Measurements from ENCODE around the gene TGFB1.

GRCh38 chr19:41398050-41398418 lies 44.3 kb upstream of the TGFB1 start:
- no peak for TF ChIP-seq CTCF (IDR thresholded peaks at IDR 0.05; ENCODE audit: low read depth, low read length, poor library complexity, severe bottlenecking)
- no peak for TF ChIP-seq EZH2phosphoT487 (IDR thresholded peaks at IDR 0.05; ENCODE audit: borderline replicate concordance, low read length)

Data from DOHH2 (cell line).